KMS-11 (cell line): ENCODE results near the gene VPREB1.

ENCODE experiments used
- H2AFZ ChIP-seq: fragments of 200-600 bp; sonication (generic); 2 replicates; pipeline ENCODE4 v1.6.1; 2016; ENCODE audit warnings: antibody characterized with exemption, mixed run types, low read depth
- H3K27ac ChIP-seq: fragments of 200-600 bp; sonication (generic); 2 replicates; pipeline ENCODE4 v1.6.1; 2016; ENCODE audit warnings: mild to moderate bottlenecking, mixed run types
- H3K27me3 ChIP-seq: fragments of 200-600 bp; sonication (generic); 2 replicates; pipeline ENCODE4 v1.6.1; 2017; ENCODE audit warnings: mild to moderate bottlenecking, low read depth, mixed run types, moderate library complexity; ENCODE audit not compliant: insufficient read depth
- H3K36me3 ChIP-seq: fragments of 200-600 bp; sonication (generic); 2 replicates; pipeline ENCODE4 v1.6.1; 2017; ENCODE audit warnings: mild to moderate bottlenecking, mixed run types; ENCODE audit not compliant: insufficient read depth
- H3K4me1 ChIP-seq: fragments of 200-600 bp; sonication (generic); 2 replicates; pipeline ENCODE4 v1.6.1; 2016; ENCODE audit warnings: mild to moderate bottlenecking, low read depth, mixed run types; ENCODE audit not compliant: poor library complexity, severe bottlenecking
- H3K4me2 ChIP-seq: fragments of 200-600 bp; sonication (generic); 2 replicates; pipeline ENCODE4 v1.7.0; 2016; ENCODE audit warnings: mild to moderate bottlenecking, mixed run types
- H3K4me3 ChIP-seq: fragments of 200-600 bp; sonication (generic); IDR thresholded peaks from 2 replicates; pipeline ENCODE4 v1.6.1; 2017; ENCODE audit warnings: low read depth, low read length, mixed read lengths; ENCODE audit not compliant: insufficient read depth
- H3K79me2 ChIP-seq: fragments of 200-600 bp; sonication (generic); 2 replicates; pipeline ENCODE4 v1.6.1; 2016; ENCODE audit warnings: low read depth, mixed run types; ENCODE audit not compliant: insufficient read depth
- H3K9ac ChIP-seq: fragments of 200-600 bp; sonication (generic); 2 replicates; pipeline ENCODE4 v1.6.1; 2016; ENCODE audit warnings: mild to moderate bottlenecking, mixed run types
- H4K20me1 ChIP-seq: fragments of 200-600 bp; sonication (generic); 2 replicates; pipeline ENCODE4 v1.6.1; 2016; ENCODE audit warnings: mild to moderate bottlenecking, mixed run types; ENCODE audit not compliant: insufficient read depth
- CTCF ChIP-seq: fragments of 200-600 bp; sonication (generic); conservative IDR thresholded peaks from 2 replicates; pipeline ENCODE4 v1.6.1; 2017; ENCODE audit warnings: low read depth, mild to moderate bottlenecking, antibody characterized with exemption, low read length, moderate library complexity, mixed read lengths

VPREB1 gene

GRCh38 chr22:22210375-22210774 is 34.2 kb upstream of the VPREB1 start:
- Histone ChIP-seq H3K9ac (no peak overlapping the region), H3K36me3 (no peaks in the 10 kb centered on the region)

GRCh38 chr22:22210889-22211833 is 33.4 kb upstream of the VPREB1 start:
- no peaks in the 10 kb centered on the region for H3K36me3 ChIP-seq
- no peak overlapping the region for H3K4me3 ChIP-seq
- H3K9ac ChIP-seq = no peak overlapping the region
- no peak overlapping the region for H3K4me2 ChIP-seq
- no peak overlapping the region for H3K27ac ChIP-seq
- no peaks in the 10 kb centered on the region for H3K4me1 ChIP-seq
- H4K20me1 ChIP-seq = no peaks in the 10 kb centered on the region
- H3K27me3 ChIP-seq = no peaks in the 10 kb centered on the region
- TF ChIP-seq CTCF = no peak
- H3K79me2 ChIP-seq = no peaks in the 10 kb centered on the region
- H2AFZ ChIP-seq = no peak overlapping the region

More at GRCh38 chr22:22210375-22210774, 34.2 kb upstream of the VPREB1 start:
- Histone ChIP-seq H4K20me1 (no peaks in the 10 kb centered on the region), H3K4me2 (no peak overlapping the region), H3K27me3 (no peaks in the 10 kb centered on the region), H3K4me1 (no peaks in the 10 kb centered on the region), H3K79me2 (no peaks in the 10 kb centered on the region), H3K4me3 (no peak overlapping the region), H3K27ac (no peak overlapping the region), H2AFZ (no peak overlapping the region)
- TF ChIP-seq CTCF = no peak

- Histone ChIP-seq H3K4me1 (no peaks in the 10 kb centered on the region), H4K20me1 (no peaks in the 10 kb centered on the region), H2AFZ (no peak overlapping the region), H3K4me3 (no peak overlapping the region), H3K4me2 (no peak overlapping the region), H3K9ac (no peak overlapping the region), H3K79me2 (no peaks in the 10 kb centered on the region), H3K27ac (no peak overlapping the region), H3K36me3 (no peaks in the 10 kb centered on the region), H3K27me3 (no peaks in the 10 kb centered on the region)
- TF ChIP-seq CTCF = no peak
These were observed 31.4 kb upstream of the VPREB1 start for GRCh38 chr22:22213231-22213630.

- no peak overlapping the region for H2AFZ ChIP-seq
- TF ChIP-seq CTCF = no peak
These were observed 29.7 kb upstream of the VPREB1 start for GRCh38 chr22:22214819-22215329.

More at GRCh38 chr22:22214819-22215329, 29.7 kb upstream of the VPREB1 start:
- H3K4me3 ChIP-seq = no peak overlapping the region
- no peaks in the 10 kb centered on the region for H3K36me3 ChIP-seq
- H3K4me1 ChIP-seq = no peaks in the 10 kb centered on the region
- H4K20me1 ChIP-seq = no peaks in the 10 kb centered on the region
- no peak overlapping the region for H3K4me2 ChIP-seq
- no peak overlapping the region for H3K9ac ChIP-seq
- H3K27ac ChIP-seq = no peak overlapping the region
- H3K79me2 ChIP-seq = no peaks in the 10 kb centered on the region
- H3K27me3 ChIP-seq = no peaks in the 10 kb centered on the region
